ENCODE measurements around the gene LBR.
"Not testable (repeated sequence)": the region's sequence is repeated elsewhere in the genome, so short reads cannot be mapped to it uniquely, and the experiment has no call there.

The LBR gene

DNA sequence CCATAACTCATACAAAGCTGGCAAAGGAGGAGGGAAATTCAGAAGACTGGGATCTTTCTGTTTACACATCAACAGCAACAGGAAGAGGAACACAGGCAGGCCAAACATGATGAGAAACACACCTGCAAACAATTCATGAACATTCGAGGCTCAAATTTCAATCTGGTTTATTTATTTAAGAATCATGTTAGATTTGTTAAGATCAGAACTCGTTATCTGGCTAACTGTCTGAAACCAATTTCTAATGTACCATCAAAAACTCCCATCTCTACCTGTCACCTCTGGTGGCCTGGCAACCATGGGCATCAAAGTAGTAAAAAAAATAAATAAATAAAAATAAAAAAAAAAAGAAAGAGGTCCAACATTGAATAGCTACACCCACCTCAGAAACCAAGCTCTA is 9.8 kb downstream of the LBR start:
- no peak for DNase-seq

GRCh38 chr1:225415967-225416745 is 11.7 kb downstream of the LBR start:
- DNase-seq, result no peak

DNA sequence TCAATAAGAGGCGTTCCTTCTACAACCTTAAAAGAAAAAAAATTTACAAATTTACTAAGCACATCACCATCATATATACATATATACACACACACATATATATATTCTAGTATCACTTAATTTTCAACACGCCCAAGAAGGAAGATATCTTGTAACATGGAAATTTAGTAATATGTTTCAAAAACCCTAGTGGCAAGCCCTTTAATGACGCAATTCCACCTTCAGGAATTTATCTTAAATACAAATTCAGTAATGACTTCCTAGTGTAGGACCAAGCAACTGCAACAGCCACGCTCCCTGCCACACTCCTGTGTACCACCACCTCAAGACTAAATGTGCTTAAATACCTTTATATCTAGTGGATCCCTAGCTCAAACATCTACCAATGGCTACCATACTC is 12.5 kb downstream of the LBR start:
- DNase-seq, result no peak

DNA sequence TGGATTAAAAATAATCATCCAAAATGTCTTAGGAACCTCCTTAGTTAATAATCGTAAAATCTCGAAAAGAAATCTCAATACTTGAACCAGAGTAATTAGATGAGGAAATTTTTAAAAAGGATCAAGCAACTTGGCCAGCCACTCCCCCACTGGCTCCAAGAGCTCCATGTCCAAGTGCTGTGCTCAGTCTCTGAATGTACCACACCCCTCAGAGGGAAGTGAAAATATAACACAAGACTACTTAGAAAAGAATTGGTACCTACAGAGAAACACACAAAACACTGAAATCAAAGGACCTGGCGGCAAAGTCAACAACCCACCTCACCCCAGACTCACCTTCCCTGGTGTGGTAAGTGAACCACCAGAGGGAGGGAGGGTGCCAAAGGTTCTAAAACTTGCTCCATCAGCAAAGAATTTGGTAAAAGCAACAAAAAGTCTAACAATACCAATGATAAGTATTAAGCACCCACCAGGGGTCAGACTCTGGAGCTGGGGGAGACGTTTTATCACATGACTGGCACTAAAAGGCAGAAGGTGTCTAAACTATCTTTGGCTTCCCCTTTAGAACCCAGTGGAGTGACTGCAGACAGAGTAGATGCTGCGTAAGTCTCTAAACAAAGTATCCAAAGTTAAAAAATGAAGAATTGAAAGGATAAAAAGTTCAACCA is 14.0 kb downstream of the LBR start:
- DNase-seq, result no peak

- DNase-seq, result no peak
These were observed 15.0 kb downstream of the LBR start for GRCh38 chr1:225412803-225413351.

DNA sequence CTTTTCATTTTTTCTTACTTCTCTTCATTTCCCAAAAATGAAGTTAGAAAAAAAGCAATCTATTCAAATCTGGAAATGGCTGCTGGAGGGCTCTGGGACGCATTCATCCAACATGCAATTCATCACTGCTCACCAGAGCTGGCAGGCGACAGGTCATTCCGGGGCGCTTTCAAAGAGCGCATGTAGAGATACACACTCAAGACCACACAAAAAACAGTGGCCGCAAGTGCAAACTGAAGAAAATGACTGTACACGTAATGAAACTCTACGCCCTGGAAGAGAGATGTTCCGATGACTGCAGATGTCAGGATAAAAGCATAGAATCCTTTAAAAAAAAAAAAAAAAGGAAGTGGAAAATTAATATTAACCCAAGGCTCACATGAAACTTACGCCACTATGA is 15.5 kb downstream of the LBR start:
- DNase-seq, result no peak

- no peak for DNase-seq
These were observed 17.8 kb downstream of the LBR start for GRCh38 chr1:225410036-225410435.

GRCh38 chr1:225409051-225409450 is 18.8 kb downstream of the LBR start:
- DNase-seq, result no peak

DNA sequence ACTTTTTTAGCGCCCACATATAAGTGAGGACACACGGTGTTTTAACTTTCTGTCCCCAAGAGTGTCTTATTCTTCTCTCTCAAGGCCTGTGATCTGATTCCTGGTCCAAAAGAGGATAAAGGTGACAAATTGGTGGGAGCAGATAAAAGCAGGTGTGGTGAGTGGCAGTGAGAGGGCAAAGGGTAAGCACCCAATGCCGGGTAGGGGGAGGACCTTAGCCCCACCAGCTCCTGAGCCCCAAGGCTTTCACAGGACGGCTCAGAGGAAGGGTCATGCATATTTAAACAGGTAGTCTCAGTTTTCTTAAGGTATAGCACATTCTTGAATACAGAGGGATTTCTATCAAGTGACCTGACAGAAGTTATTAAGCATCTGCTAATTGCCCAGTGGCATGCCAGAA is 19.6 kb downstream of the LBR start:
- no peak for DNase-seq

DNA sequence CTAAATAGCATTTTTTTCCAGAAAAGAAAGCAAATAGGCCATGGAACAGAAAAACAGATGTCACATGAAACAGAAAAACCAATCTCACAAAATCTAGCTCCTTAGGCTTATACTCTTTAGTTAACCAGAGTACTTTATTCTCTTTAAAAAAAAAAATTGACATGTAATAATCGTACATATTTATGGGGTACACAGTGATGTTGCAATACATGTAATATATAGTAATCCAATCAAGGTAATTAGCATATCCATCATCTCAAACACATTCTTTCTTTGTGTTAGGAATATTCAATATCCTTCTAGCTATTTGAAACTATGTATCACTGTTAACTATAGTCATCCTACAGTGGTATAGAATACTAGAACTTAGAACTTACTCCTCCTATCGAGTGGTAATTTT is 20.1 kb downstream of the LBR start:
- no peak for DNase-seq

DNA sequence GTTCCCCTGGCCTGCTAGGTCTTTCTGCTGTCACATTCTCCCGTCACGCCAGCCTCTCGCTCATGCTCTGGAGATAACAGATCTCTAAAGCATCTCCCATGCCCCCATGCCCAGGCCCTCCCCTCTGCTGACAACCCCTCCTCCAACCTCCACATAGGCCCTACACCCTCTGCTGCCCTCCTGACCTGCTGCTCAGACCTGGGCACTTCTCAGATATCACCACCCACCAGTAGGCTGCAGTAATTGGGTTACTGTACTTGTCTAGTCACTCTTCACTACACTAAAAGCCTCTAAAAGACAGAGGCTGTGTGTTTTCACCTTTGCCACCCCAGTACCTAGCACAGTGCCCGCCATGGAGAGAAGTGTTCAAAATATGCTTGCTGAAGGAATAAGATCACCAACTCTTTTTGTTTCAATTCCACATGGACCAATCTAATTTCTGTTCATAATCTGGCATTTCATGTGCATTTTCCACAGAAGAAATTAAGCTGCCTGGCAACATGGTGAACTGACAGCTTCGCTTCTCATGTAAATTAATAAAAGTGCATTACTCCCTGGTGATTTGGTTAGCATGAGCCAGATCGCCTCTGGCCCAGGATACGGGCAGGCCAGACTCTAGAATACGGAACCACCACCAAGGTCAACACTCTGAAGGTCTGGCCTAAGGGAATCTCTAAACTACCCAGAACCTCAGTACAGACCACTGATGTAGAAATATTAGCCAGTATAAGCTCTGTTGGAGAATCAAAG is 20.7 kb downstream of the LBR start:
- no peak for DNase-seq

- DNase-seq, result no peak
These were observed 26.9 kb downstream of the LBR start for GRCh38 chr1:225400968-225401367.

GRCh38 chr1:225396357-225396756 is 31.5 kb downstream of the LBR start:
- no peak for DNase-seq

DNA sequence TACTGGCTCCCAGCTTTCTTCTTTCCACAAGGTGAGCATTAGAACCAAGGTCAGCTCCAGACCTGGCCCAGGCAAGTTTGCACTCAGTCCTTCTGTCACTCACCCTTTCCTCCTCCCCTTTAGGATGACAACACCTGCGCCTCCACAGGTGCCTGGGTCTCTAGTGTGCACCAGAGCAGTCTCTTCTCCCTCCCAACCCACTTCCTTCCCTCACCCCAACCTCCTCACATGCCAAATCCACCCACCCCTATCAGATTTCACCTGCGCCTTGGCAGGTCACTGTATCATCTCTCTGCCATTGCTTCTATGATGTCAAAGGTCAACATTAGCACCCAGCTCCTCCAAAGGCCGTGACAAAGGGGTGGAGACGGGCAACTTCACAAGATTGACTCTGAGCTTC is 38.0 kb downstream of the LBR start:
- DNase-seq, result no peak

- no peak for DNase-seq
These were observed 39.5 kb downstream of the LBR start for GRCh38 chr1:225388372-225388771.

DNA sequence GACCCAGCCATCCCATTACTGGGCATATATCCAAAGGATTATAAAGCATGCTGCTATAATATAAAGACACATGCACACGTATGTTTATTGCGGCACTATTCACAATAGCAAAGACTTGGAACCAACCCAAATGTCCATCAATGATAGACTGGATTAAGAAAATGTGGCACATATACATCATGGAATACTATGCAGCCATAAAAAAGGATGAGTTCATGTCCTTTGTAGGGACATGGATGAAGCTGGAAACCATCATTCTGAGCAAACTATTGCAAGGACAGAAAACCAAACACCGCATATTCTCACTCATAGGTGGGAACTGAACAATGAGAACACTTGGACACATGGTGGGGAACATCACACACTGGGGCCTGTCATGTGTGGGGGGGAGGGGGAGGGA is 41.0 kb downstream of the LBR start:
- not testable (repeated sequence) for DNase-seq

GRCh38 chr1:225380691-225381090 is 47.1 kb downstream of the LBR start:
- no peak for DNase-seq

GRCh38 chr1:225378880-225379279 is 49.0 kb downstream of the LBR start:
- DNase-seq, result no peak

GRCh38 chr1:225374996-225375395 is 52.8 kb downstream of the LBR start:
- DNase-seq, result no peak

DNA sequence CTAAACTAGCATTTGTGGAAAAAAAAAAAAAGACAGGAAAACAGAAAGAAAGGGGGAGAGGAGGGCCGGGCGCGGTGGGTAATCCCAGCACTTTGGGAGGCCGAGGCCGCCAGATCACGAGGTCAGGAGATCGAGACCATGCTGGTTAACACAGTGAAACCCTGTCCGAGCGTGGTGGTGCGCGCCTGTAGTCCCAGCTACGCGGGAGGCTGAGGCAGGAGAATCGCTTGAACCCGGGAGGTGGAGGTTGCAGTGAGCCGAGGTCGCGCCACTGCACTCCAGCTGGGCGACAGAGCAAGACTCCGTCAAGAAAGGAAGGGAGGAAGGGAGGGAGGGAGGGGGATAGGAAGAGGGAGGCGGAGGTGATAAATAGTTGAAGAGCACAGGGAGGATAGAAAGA is 54.7 kb downstream of the LBR start:
- no peak for DNase-seq

DNA sequence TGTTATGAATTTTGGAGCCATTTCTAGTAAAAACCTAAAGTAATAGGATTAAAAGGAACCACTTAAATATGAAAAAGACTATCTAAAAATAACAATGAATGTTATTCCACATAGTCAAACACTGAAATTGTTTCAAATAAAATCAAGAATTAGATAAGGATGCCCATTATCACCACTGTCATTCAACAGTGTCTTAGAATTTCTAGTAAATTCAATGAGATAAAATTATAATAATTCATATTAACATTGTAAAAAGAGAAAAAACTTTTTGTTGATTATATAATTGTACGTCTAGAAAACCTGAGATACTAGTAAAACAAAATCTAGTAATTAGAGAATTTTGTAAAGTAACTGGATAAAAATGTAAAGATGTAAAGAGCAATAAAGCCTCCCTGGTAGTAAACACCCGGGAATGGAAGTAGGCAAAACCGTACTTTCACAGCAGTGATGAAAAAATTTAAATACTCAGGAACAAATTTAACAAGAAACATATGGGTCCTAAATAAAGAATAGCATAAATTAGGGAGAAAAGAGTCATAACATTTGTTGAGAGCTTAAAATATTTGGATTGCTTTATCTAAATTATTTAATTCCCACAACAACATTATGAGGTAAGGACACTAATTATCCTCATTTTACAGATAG is 56.4 kb downstream of the LBR start:
- no peak for DNase-seq

GRCh38 chr1:225368036-225368552 is 59.7 kb downstream of the LBR start:
- DNase-seq, result no peak

DNA sequence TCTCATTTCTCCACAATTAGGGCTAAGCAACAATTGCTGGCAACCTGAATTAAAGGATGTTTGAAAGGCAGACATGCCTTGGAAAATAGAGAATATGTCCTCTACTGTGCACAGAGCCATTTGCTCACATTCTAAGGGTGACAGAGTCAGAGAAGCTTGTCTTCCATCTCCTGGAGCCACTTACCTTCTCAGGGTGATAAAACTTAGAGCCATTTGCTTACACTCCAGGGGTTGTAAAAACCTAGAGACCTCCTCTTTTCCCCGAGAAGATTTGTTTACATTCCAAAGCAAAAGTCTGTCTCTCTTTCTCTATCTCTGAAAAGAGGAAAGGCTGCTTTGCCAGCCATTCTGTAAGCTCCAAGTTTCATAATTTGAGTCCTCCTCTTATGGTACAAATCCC is 61.3 kb downstream of the LBR start:
- no peak for DNase-seq
